Left renal pelvis (tissue), 4 donors: Measurements from ENCODE around the gene ADCY7. TPM values are rescaled to one million over a fixed set of nuclear protein-coding genes. Genes with fewer than 3 reads are reported as not detected.

Experiments
- DNase-seq, 4 donors: peaks; one replicate each; pipeline ENCODE4 v3.0.0-alpha.2; 2013; ENCODE audit warnings: low read depth in 4 of 4, low spot score in 3 of 4
- polyA plus RNA-seq, 4 donors: library from polyadenylated mRNA; unstranded; fragments of 120-200 nt; gene quantifications; one replicate each; pipeline ENCODE4 v1.2.1, GENCODE V29; 2013; ENCODE audit not compliant: insufficient read length in 4 of 4

The ADCY7 gene
- polyA plus RNA-seq, 4 donors = 5.2 to 9.9 (median 5.7) TPM

GRCh38 chr16:50309527-50310307, 43.4 kb downstream of the ADCY7 start:
- DNase-seq = no peak

- no peak for DNase-seq
These were observed 44.2 kb downstream of the ADCY7 start for GRCh38 chr16:50310308-50311133.

- DNase-seq = no peak
These were observed 44.8 kb downstream of the ADCY7 start for GRCh38 chr16:50311134-50311528.

GRCh38 chr16:50311891-50312501, 45.6 kb downstream of the ADCY7 start:
- no peak for DNase-seq

- DNase-seq = no peak
These were observed 47.5 kb downstream of the ADCY7 start for GRCh38 chr16:50313596-50314478.

GRCh38 chr16:50314665-50315064, 48.3 kb downstream of the ADCY7 start:
- DNase-seq = no peak

GRCh38 chr16:50315346-50315997, 49.1 kb downstream of the ADCY7 start:
- peak in 1 of 4 donors; percentile 19 for DNase-seq

GRCh38 chr16:50316102-50316847, 49.9 kb downstream of the ADCY7 start:
- no peak for DNase-seq

- DNase-seq = no peak
These were observed 50.7 kb downstream of the ADCY7 start for GRCh38 chr16:50316848-50317630.

- no peak for DNase-seq
These were observed 52.6 kb downstream of the ADCY7 start for GRCh38 chr16:50318796-50319578.

- no peak for DNase-seq
These were observed 54.0 kb downstream of the ADCY7 start for GRCh38 chr16:50320310-50320709.

- no peak for DNase-seq
These were observed 56.0 kb downstream of the ADCY7 start for GRCh38 chr16:50322333-50322732.

- DNase-seq = no peak
These were observed 57.1 kb downstream of the ADCY7 start for GRCh38 chr16:50323335-50324011.

- no peak for DNase-seq
These were observed 58.0 kb downstream of the ADCY7 start for GRCh38 chr16:50324345-50324744.

GRCh38 chr16:50326264-50326663, 59.9 kb downstream of the ADCY7 start:
- DNase-seq = no peak

- DNase-seq = no peak
These were observed 60.6 kb downstream of the ADCY7 start for GRCh38 chr16:50326835-50327465.
